GM18517 (cell line): Measurements from ENCODE around the gene CROT.
"Not testable (repeated sequence)": the region's sequence is repeated elsewhere in the genome, so short reads cannot be mapped to it uniquely, and the experiment has no call there.

Experiments used
- ATAC-seq: cut with Tn5 transposase; IDR thresholded peaks from one replicate; pipeline ENCODE4 v1.9.1; 2021; ENCODE audit warnings: mild to moderate bottlenecking, moderate library complexity; ENCODE audit not compliant: unreplicated experiment

Gene CROT, protein sequence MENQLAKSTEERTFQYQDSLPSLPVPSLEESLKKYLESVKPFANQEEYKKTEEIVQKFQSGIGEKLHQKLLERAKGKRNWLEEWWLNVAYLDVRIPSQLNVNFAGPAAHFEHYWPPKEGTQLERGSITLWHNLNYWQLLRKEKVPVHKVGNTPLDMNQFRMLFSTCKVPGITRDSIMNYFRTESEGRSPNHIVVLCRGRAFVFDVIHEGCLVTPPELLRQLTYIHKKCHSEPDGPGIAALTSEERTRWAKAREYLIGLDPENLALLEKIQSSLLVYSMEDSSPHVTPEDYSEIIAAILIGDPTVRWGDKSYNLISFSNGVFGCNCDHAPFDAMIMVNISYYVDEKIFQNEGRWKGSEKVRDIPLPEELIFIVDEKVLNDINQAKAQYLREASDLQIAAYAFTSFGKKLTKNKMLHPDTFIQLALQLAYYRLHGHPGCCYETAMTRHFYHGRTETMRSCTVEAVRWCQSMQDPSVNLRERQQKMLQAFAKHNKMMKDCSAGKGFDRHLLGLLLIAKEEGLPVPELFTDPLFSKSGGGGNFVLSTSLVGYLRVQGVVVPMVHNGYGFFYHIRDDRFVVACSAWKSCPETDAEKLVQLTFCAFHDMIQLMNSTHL

DNA sequence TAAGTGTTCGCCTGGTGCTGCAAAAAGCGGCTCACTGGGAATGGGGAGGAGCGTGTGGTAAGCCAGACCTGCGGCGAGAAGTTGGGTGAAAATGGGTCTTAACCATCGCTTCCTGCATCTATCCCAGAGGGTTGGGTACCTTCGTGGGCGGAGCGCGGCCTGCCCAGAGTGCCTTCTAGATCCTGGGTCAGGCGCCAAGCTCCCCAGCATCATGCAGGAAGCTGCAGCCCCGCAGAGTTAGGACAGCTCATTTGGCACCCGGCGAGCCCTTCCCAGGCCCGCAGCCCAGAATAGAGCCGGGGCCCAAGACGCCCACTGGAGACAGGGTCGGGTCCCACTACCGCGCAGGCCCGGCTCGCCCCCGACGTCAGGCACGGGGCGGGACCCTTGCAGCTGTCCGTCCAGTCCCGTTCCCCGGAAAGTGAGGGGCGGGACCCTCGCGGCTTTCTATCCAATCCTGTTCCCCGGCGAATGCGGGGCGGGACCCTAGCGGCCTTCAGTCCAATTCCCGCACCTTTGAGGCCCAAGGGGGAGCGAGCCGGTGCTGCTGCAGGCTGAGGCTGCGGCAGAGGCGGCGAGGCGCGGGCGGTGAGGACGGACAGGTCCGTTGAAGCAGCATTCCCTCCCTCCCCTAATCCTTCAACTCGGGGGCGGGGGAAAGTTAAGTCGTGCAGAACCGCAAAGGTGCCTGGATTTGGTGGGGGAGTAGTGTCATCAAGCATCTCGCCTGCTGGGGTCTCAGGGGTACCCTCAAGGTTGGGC is at the start of gene CROT:
CROT (plus strand) TSS at position 499 of the 762 bp plus-strand sequence. CDS start 3,405 bp downstream, outside the sequence.
- ATAC-seq: peak; percentile 96

DNA sequence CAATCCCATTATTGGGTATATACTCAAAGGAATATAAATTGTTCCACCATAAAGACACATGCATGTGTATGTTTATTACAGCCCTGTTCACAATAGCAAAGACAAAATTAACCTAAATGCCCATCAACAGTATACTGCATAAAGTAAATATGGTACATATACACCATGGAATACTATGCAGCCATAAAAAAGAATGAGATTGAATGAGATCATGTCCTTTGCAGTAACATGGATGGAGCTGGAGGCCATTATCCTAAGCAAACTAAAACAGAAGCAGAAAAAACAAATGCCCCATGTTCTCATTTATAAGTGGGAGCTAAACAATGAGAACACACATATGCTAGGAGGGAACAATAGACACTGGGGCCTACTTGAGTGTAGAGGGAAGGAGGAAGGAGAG is 44.7 kb upstream of the CROT start:
- no peak for ATAC-seq

DNA sequence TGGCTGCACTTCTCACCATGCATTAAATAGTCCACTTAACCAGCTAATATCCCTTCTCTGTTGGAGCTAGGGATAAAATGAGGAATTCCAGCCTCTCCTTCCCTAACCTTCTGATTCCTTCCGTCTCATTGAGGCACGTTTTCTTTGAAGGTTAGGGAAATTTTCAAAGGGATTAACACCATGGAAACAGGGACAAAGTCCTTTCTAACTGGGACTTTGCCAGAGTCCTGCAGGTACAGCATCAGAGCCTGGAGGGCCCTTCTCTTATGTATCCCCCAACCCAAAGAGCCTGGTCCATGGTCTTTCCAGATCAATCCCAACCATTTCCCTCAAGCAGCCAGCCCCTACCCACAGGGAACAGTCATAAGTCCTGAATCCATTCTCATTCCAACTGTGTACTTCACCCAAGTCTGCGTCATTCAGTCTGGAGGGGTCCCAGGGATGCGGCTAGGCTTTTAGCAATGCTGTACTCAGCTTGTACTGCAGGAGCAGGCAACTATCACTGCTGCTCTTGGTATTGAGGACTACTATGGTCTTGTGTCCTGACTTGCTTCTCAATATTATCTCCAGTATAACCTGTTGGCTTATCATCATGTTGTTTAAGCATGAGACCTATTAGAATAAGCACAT is 34.6 kb upstream of the CROT start:
- no peak for ATAC-seq

GRCh38 chr7:87312215-87312865 is 33.1 kb upstream of the CROT start:
- ATAC-seq: peak; percentile 79

GRCh38 chr7:87316097-87316700 is 29.3 kb upstream of the CROT start:
- ATAC-seq: peak; percentile 79

DNA sequence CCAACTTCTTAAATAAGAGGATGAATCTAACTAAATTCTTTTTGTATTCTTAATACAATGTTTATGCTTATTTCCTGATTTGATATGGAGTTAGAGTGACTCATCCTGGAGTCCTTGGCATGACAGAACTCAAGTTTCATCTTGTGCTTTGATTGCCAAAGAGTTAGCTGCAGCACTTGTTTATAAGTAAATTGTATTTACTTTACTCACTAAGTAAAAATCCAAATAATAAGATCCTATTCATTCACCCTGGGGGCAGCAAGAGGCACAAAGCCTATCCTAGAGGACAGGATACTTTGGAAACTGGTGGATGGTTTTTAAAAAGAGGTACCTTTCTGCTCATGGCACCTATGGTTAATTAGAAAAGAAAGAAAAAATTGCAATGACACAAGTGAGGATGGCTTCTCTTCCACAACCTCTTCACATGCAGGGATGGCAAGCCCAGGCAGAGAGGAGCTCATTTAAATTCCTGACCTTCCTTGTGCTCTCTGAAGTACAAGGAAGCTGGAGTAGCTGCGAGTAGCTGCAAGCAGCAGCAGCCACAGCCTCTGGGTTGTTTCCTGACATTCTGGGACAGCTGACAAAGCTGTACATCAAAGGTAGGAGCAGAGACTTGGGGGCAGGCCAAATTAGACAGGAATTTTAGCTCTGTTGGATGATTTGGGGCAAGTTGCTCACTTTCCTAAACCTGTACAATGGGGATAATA is 28.5 kb upstream of the CROT start:
- no peak for ATAC-seq

DNA sequence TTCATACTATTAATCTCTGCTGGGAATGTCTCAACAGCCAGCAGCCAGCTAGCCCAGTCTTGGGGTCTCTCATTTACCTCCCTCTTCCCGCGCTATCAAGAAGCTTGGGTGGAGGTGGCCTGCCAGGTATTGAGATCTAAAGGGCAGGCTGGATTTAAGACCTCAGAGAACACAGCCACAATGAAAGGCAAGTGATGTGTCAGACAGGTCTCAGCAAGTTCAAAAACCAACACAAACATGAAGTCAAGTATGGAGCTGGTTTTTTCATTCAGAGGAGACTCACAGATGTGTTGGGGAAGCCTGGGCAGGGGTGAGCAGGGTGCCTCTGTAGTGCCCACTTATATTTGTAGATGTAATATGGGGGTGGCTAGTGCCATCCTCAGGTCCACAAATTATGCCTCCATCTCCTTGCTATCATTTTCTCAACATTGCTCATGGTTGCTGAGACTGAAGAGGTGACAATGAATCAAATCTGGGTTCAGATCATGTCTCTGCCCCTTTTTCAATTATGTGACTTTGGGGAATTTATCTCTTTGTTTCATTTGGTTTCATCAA is 27.7 kb upstream of the CROT start:
- no peak for ATAC-seq

DNA sequence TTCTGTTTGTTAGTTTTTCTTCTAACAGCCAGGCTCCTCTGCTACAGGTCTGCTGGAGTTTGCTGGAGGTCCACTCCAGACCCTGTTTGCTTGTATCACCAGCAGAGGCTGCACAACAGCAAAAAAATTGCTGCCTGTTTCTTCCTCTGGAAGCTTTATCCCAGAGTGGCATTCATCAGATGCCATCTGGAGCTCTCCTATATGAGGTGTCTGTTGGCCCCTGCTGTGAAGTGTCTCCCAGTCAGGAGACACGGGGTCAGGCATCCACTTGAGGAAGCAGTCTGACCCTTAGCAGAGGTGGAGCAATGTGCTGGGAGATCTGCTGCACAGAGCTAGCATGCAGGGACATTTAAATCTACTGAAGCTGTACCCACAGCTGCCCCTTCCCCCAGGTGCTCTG is 26.7 kb upstream of the CROT start:
- ATAC-seq: no peak

- not testable (repeated sequence) for ATAC-seq
These were observed 26.3 kb upstream of the CROT start for GRCh38 chr7:87319154-87319581.

- no peak for ATAC-seq
These were observed 22.6 kb upstream of the CROT start for GRCh38 chr7:87322912-87323311.

DNA sequence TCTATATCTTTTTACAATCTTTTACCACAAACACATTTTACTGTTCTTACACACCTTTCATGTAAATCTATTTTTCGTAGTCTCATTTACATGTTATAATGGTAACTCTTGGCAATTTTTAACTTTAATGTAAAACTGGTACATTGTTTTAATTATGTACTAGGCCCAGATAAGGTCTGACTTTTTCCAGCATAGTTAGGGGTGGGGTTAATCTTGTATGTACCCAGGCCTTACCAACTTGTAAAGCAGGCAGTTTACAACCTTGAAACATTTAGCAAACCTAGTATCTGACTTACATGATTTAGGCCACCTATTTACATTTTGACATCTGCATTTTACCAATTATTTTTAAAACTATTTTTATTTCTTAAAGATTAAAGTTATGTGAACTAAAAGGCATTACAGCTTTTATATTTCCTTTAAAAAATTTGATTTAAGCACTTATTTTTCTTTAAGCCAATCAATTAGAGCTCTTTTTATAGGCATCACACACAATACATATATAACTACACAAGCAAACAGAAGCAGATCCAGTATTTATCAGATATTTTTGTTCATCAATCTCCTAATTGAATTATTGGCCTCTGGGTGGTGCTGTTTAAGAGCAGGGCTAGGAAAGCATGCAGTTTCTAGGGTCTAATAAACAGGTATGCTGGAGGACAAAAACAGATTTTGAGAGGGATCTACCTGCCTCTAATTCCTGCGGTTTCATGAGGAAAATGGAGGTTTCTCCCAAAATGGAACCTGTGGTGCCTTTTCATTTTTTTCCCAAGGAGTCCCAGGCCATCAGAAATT is 19.7 kb upstream of the CROT start:
- ATAC-seq: no peak

DNA sequence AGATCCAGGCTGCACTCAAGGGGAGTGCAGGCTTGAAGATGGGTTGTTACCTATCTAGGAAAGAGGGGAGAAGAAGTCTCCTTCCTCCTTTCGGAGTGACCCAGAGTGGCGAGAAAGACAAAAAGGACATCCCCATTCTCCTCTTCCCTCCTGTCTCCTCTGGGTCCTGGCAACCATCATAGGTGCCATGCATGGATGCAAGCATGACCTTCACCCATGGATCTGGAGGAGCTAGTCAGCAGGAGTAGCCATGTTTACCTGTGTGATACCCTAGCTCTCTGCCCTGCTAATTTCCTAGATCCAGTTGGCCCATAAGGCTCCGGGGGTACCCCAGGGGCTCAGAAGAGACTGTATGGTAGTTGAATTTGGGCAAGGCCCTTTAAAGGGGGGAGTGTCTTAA is 17.2 kb upstream of the CROT start:
- no peak for ATAC-seq

DNA sequence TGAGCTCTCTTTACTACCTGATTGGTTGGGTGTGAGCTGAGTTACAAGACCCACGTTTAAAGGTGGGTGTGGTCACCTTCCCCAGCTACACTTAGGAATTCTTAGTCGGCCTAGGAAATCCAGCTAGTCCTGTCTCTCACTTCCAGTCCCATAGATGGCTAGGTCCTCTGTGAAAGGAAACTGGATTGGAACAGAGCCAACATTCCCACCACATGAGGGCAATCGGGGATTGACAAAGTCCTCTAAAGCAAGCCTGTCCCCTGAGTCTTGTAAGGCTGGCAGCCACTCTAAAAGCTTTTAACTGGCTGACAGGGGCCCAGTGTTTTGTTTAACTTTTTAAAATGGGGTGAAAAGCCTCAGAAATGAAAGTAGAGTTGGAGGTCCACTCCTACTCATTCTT is 15.1 kb upstream of the CROT start:
- ATAC-seq: no peak

DNA sequence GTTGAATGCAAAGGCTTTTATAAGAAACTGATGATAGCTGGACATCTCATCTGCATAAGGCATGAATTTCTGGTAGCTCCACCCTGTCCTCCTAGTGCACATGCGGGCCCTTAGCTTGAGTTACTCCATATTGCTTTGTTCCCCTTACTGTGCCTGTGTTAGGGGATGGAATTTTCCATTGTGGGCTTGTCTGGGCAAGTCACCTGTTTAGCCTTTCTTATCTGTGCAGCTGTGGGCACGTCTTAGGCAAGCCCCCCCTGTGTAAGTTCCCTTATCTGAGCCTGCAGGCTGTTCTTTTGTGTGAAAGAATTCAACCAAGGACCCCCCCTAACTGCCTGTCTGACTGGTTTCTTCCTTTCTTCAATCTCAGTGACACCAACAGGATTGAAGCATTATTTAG is 14.5 kb upstream of the CROT start:
- ATAC-seq: no peak

DNA sequence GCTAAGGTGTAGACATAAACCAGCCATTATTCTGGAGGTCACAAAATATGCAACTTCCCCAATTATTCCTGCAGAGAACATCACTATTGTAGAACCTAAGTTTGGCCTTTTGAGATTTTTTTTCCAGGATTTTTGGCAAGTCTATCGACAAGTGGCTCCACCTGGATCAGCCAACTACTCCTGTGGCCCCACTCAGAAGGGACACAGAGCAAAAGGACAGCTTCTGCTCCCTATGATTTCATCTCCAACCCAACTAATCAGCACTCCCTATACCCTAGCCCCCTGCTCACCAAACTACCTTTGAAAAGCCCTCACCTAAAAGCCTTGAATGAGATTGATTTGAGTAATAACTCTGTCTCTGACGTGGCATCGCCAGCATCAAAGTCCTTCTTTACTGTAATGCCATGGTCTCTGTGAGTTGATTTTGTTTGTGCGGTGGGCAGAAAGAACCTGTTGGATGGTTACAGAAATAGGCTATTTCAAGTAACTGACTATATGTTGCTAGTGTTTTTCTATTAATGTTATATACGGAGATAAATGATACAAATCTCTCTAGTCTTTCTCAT is 13.7 kb upstream of the CROT start:
- ATAC-seq: no peak

DNA sequence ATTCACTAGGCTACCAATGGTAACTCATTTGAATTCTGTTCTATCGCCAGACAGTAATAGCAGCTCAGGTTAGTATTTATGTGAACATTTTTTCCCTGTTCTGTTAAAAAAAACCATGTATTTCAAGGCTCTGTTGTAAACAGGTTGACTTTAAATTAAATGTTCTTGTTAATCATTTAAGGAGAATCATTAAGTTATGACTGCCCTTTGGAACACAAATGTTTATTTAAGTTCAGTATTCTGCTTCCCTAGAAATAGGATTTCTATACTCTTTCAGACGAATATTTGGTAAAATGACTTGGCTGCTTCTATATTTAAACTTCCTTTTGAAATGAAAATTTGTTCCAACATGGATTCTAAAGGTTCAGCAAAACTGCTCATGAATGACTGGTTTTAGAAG is 13.1 kb upstream of the CROT start:
- no peak for ATAC-seq

- ATAC-seq: no peak
These were observed 9.3 kb upstream of the CROT start for GRCh38 chr7:87336136-87336535.

GRCh38 chr7:87337331-87337730 is 8.1 kb upstream of the CROT start:
- ATAC-seq: no peak
